Transverse colon (tissue), 4 donors: ENCODE results near the gene UNK. TPM values are rescaled to one million over a fixed set of nuclear protein-coding genes. Genes with fewer than 3 reads are reported as not detected.
"Not testable (repeated sequence)": the region's sequence is repeated elsewhere in the genome, so short reads cannot be mapped to it uniquely, and the experiment has no call there.

Source experiments
- DNase-seq: peaks from one replicate; pipeline ENCODE4 v3.0.0-alpha.2; 2019
- H3K27ac ChIP-seq, 4 donors: fragments of 200-600 bp; sonication (generic); 2 replicates each; pipeline ENCODE4 v1.5.1; 2016 to 2018; ENCODE audit warnings: inconsistent platforms in 4 of 4
- H3K27me3 ChIP-seq: fragments of 200-600 bp; sonication (generic); 2 replicates; pipeline ENCODE4 v1.5.1; 2017; ENCODE audit warnings: inconsistent platforms
- H3K36me3 ChIP-seq, 4 donors: fragments of 200-600 bp; sonication (generic); 2 replicates each; pipeline ENCODE4 v1.5.1; 2017 to 2019; ENCODE audit warnings: inconsistent platforms in 4 of 4
- H3K4me1 ChIP-seq, 4 donors: fragments of 200-600 bp; sonication (generic); 2 replicates each; pipeline ENCODE4 v1.5.1; 2017 to 2020; ENCODE audit warnings: inconsistent platforms in 4 of 4
- H3K4me3 ChIP-seq, 4 donors: fragments of 200-600 bp; sonication (generic); 1 replicate in 1 of 4; 2 replicates in 3 of 4; pipeline versions ENCODE4 v1.5.1 to v1.6.1; 2017 to 2019; ENCODE audit warnings: inconsistent platforms in 4 of 4
- H3K9me3 ChIP-seq, 2 donors: fragments of 200-600 bp; sonication (generic); 2 replicates each; pipeline ENCODE4 v1.5.1; 2017 to 2019; ENCODE audit warnings: inconsistent platforms in 2 of 2
- EP300 ChIP-seq: sonication (generic); formaldehyde crosslinking; IDR thresholded peaks from one replicate; pipeline ENCODE4 v1.6.1; 2017; ENCODE audit warnings: antibody characterized with exemption, low read depth
- POLR2A ChIP-seq: fragments of 450-650 bp; IDR thresholded peaks from one replicate; pipeline ENCODE4 v1.6.1; 2016; ENCODE audit warnings: antibody characterized with exemption, mild to moderate bottlenecking, moderate library complexity
- POLR2AphosphoS5 ChIP-seq, 3 donors: sonication (generic); formaldehyde crosslinking; IDR thresholded peaks; one replicate each; pipeline ENCODE4 v1.6.1; 2016; ENCODE audit warnings: antibody characterized with exemption in 3 of 3
- WGBS, 2 donors: methylation state at CpG; one replicate each; pipeline ENCODE4 v1.1.5; 2018; ENCODE audit warnings: low coverage in 1 of 2; 5-methylcytosine and 5-hydroxymethylcytosine counted together
- in situ Hi-C, 4 donors: fragments of 200-750 bp; cut with MboI; loops; one replicate each; pipeline versions ENCODE4 v1.15.0 to v1.15.1; 2017; ENCODE audit warnings: low sequenced_read_pairs in 3 of 4, low pct_ligation_motif_present in 1 of 4, low pct_unique_long_range_greater_than_20kb in 1 of 4
- intact Hi-C: fragments of 100-400 bp; cut with DNase I; formaldehyde crosslinking; loops from one replicate; pipeline ENCODE4 v1.15.1; 2023; ENCODE audit warnings: low total_unique reads
- total RNA-seq, 4 donors: library from RNA; depleted of rRNA; stranded (reverse); fragments of >200 nt; gene quantifications; one replicate each; pipeline ENCODE4 v1.1.0, GENCODE V29; 2016
- TF ChIP-seq, protein P1 (sequence below), 5 experiments: fragments of 200-600 bp in 3 of 5; fragments of 450-650 bp in 2 of 5; sonication (generic) in 3 of 5; IDR thresholded peaks; 1 replicate in 2 of 5; 2 replicates in 3 of 5; pipeline ENCODE4 v1.5.1; 2016 to 2017; ENCODE audit warnings: antibody characterized with exemption in 5 of 5, inconsistent platforms in 3 of 5, mild to moderate bottlenecking in 2 of 5, moderate library complexity in 1 of 5

Gene UNK
- total RNA-seq, 4 donors from 2014 or later = 24.0 to 99.1 (median 63.1) TPM

DNA sequence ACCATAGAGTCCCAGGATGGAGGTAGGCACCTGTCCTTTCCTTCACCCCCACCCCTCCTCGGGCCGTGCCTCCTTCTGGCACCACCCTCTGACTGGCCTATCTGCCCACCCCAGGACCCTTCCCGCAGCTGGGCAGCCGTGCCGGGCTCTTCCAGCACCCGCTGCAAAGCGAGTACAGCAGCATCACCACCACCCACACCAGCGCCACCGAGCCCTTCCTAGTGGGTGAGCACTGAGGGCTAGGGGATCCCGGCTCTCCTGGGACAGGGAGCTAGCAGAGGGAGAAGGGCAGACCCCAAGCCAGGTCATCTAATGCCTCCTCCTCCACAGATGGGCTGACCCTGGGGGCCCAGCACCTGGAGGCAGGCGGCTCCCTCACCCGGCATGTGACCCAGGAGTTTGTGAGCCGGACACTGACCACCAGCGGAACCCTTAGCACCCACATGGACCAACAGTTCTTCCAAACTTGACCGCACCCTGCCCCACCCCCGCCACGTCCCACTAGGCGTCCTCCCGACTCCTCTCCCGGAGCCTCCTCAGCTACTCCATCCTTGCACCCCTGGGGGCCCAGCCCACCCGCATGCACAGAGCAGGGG is 27.4 kb upstream of the UNK start:
- no peak for DNase-seq
- H3K4me3 ChIP-seq = no peak overlapping the region
- WGBS, 2 donors = 88% methylated on average over 19 of the region's 21 CpGs; no CpG with 5 or more reads in 1 of the 2 donors
- H3K27ac ChIP-seq = no peak overlapping the region
- peaks cover 0 to 8% (median 2%) of the 10 kb centered on the region in 4 donors for H3K36me3 ChIP-seq
- intact Hi-C loops (loop anchor here (10.0 kb wide), 1 partner anchor 68 kb away; no protein-coding TSS in a partner anchor), in situ Hi-C loops (loop anchor here in 1 of 4 donors (25.0 kb wide), 1 partner anchor 130 kb away; the partner anchor contains the start of genes TRIM47 and TRIM65)
- no peaks in the 10 kb centered on the region for H3K27me3 ChIP-seq
- H3K4me1 ChIP-seq = peaks cover 0 to 14% (median 6%) of the 10 kb centered on the region in 4 donors
- H3K9me3 ChIP-seq = no peaks in the 10 kb centered on the region
- no peak for TF ChIP-seq EP300
- no peak for TF ChIP-seq POLR2A
- no peak for TF ChIP-seq POLR2AphosphoS5 (IDR thresholded peaks at IDR 0.05)
- TF ChIP-seq, protein P1, sequence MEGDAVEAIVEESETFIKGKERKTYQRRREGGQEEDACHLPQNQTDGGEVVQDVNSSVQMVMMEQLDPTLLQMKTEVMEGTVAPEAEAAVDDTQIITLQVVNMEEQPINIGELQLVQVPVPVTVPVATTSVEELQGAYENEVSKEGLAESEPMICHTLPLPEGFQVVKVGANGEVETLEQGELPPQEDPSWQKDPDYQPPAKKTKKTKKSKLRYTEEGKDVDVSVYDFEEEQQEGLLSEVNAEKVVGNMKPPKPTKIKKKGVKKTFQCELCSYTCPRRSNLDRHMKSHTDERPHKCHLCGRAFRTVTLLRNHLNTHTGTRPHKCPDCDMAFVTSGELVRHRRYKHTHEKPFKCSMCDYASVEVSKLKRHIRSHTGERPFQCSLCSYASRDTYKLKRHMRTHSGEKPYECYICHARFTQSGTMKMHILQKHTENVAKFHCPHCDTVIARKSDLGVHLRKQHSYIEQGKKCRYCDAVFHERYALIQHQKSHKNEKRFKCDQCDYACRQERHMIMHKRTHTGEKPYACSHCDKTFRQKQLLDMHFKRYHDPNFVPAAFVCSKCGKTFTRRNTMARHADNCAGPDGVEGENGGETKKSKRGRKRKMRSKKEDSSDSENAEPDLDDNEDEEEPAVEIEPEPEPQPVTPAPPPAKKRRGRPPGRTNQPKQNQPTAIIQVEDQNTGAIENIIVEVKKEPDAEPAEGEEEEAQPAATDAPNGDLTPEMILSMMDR (IDR thresholded peaks at IDR 0.05) = no peak

DNA sequence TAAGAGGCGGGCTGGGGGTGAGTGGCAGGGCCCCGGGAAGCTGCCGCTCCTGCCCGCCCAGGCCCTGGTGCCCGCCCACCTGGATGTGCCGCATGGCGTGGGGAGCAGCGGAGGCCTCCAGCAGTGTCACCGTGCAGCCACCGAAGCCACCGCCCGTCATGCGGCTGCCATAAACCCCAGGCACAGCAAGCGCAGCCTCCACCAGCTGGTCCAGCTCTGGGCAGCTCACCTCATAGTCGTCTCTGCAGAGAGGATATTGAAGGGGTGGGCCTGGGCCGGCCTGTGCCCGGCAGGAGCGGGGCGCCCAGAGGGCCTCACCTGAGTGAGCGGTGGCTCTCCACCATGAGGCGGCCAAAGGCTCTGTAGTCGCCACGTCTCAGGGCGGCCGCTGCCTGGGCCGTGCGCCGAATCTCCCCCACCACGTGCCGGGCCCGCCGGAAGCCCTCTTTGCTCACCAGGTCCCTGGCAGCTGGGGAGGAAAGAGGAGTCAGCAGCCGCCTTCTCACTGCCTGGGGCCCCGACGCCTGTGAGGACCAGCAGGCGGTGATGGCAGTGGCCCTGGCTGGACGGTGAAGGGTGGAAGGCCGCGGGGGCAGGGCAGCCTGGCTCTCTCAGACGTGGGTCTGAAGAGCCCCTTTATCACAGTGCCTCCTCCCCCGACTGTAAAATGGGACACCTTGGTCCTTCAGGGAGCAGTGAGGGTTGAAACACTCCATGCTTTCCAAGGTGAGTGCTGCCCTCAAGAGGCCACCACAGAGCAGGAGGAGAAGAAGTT is 26.3 kb upstream of the UNK start:
- Histone ChIP-seq H3K36me3 (peaks cover 0 to 8% (median 2%) of the 10 kb centered on the region in 4 donors), H3K9me3 (no peaks in the 10 kb centered on the region), H3K4me3 (no peak overlapping the region), H3K4me1 (peaks cover 0 to 13% (median 5%) of the 10 kb centered on the region in 4 donors), H3K27me3 (no peaks in the 10 kb centered on the region), H3K27ac (no peak overlapping the region)
- no peak for DNase-seq
- intact Hi-C loops = loop anchor here (10.0 kb wide), 1 partner anchor 66 kb away; no protein-coding TSS in a partner anchor
- in situ Hi-C loops = loop anchor here in 1 of 4 donors (25.0 kb wide), 1 partner anchor 129 kb away; the partner anchor contains the start of genes TRIM47 and TRIM65
- WGBS, 2 donors = 91% methylated on average over 40 of the region's 41 CpGs; no CpG with 5 or more reads in 1 of the 2 donors
- TF ChIP-seq POLR2A = no peak
- TF ChIP-seq, protein P1 (IDR thresholded peaks at IDR 0.05) = peak in 1 of 5 experiments; percentile 9

DNA sequence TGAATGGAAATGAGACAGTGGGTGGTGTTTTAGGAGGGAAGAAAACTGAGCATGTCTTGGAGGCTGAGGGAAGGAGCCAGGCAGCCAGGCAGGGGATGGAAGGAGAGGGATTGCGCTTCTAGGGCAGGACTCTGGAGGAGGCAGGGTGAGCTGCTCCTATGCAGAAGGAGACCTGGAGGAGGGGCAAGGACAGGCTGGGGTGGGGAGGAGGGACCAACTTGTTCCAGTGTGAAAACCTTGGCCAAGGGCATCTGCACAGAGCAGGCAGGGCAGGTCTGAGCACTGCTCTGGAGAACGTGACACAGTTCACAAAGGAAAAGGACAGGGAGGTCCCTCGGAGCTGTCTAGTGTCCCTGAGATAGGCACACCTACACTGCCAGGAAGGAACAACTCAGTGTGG is 25.1 kb upstream of the UNK start:
- Histone ChIP-seq H3K36me3 (peaks cover 0 to 8% (median 2%) of the 10 kb centered on the region in 4 donors), H3K4me1 (peaks cover 6 to 15% (median 11%) of the 10 kb centered on the region in 4 donors), H3K27ac (no peak overlapping the region), H3K9me3 (no peaks in the 10 kb centered on the region), H3K27me3 (no peaks in the 10 kb centered on the region), H3K4me3 (no peak overlapping the region)
- TF ChIP-seq POLR2A (no peak), POLR2AphosphoS5 (IDR thresholded peaks at IDR 0.05) (no peak), EP300 (no peak)
- TF ChIP-seq, protein P1 (IDR thresholded peaks at IDR 0.05) = no peak
- intact Hi-C loops (loop anchor here (10.0 kb wide), 1 partner anchor 65 kb away; no protein-coding TSS in a partner anchor), in situ Hi-C loops (loop anchor here in 1 of 4 donors (25.0 kb wide), 1 partner anchor 128 kb away; the partner anchor contains the start of genes TRIM47 and TRIM65)
- 79 to 90% methylated on average over 2 to 3 of the region's 3 CpGs for WGBS, 2 donors
- DNase-seq = no peak

GRCh38 chr17:75759978-75760640 is 24.5 kb upstream of the UNK start:
- in situ Hi-C loops = loop anchor here in 1 of 4 donors (25.0 kb wide), 1 partner anchor 127 kb away; the partner anchor contains the start of genes TRIM47 and TRIM65
- not testable (repeated sequence) for H3K36me3 ChIP-seq, H3K27ac ChIP-seq

More at GRCh38 chr17:75759978-75760640, 24.5 kb upstream of the UNK start:
- H3K9me3 ChIP-seq, H3K4me3 ChIP-seq, H3K27me3 ChIP-seq, DNase-seq: not testable (repeated sequence)
- intact Hi-C loops = loop anchor here (10.0 kb wide), 2 partner anchors 65 to 1325 kb away; partner anchors contain the start of gene GPRC5C
- 97% methylated on average over 6 of the region's 6 CpGs; no CpG with 5 or more reads in 1 of the 2 donors for WGBS, 2 donors
- peaks cover 6 to 18% (median 12%) of the 10 kb centered on the region in 4 donors for H3K4me1 ChIP-seq
